ENCODE measurements around the gene MORC2. TPM values are rescaled to one million over a fixed set of nuclear protein-coding genes. Genes with fewer than 3 reads are reported as not detected.

MORC2 gene
- total RNA-seq, 1 experiment from 2014 or later, result 25.4 TPM

DNA sequence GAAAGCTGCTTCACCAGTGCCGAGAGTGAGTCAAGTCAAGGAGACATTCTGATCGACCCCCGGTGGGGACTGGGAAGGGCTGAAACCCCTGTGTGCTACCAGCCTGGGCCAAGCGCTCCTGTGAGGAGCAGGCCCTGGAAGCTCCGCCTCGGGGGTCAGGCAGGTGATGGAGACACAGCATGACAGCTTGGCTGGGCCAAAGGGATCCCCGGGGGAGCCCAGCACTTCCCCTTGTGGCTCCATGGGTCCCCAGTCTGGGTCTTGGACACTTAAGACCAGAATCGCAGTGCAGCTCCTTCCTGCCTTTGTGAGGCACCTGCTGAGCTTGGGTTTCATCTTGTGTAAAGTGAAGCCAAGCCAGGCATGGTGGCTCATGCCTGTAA is 89.2 kb downstream of the MORC2 start:
- CTCF ChIA-PET, result no interaction called here
- H3K9ac ChIP-seq (ENCODE audit: low read length), result no peak overlapping the region
- H3K79me2 ChIP-seq (ENCODE audit: insufficient read depth, low read length), result no peaks in the 10 kb centered on the region
- DNase-seq (ENCODE audit: low read depth, low spot score) (no peak), ATAC-seq (no peak)
- no peaks in the 10 kb centered on the region for H3K9me2 ChIP-seq (ENCODE audit: insufficient read depth)
- no peak overlapping the region for H3K4me2 ChIP-seq (ENCODE audit: low read length)
- no TSS peak for BruUV-seq (replicated peaks)
- intact Hi-C loops (cut with micrococcal nuclease), result no loop called here
- POLR2A ChIA-PET, result no interaction called here
- no peak overlapping the region for H2AFZ ChIP-seq (ENCODE audit: low read depth, low read length, poor library complexity, severe bottlenecking)
- no peak overlapping the region for H3K27ac ChIP-seq (ENCODE audit: low read depth, low read length)
- TF ChIP-seq CBX3 (IDR thresholded peaks at IDR 0.05; ENCODE audit: low read depth), result no peak
- TF ChIP-seq EGR1 (IDR thresholded peaks at IDR 0.05; ENCODE audit: low read depth), result no peak
- TF ChIP-seq RAD21 (IDR thresholded peaks at IDR 0.05; ENCODE audit: low read depth), result no peak
- no peak for TF ChIP-seq ELF1 (IDR thresholded peaks at IDR 0.05; ENCODE audit: borderline replicate concordance, low read depth)
- TF ChIP-seq ZNF274 (IDR thresholded peaks at IDR 0.05; ENCODE audit: low read depth, low read length), result no peak
- no peak for TF ChIP-seq FOSL1 (IDR thresholded peaks at IDR 0.05; ENCODE audit: low read depth)
- no peak for TF ChIP-seq REST (IDR thresholded peaks at IDR 0.05; ENCODE audit: low read depth)
- no peak for TF ChIP-seq MAX (IDR thresholded peaks at IDR 0.05)
- no peak for TF ChIP-seq JUND (IDR thresholded peaks at IDR 0.05)
- TF ChIP-seq, protein P1, sequence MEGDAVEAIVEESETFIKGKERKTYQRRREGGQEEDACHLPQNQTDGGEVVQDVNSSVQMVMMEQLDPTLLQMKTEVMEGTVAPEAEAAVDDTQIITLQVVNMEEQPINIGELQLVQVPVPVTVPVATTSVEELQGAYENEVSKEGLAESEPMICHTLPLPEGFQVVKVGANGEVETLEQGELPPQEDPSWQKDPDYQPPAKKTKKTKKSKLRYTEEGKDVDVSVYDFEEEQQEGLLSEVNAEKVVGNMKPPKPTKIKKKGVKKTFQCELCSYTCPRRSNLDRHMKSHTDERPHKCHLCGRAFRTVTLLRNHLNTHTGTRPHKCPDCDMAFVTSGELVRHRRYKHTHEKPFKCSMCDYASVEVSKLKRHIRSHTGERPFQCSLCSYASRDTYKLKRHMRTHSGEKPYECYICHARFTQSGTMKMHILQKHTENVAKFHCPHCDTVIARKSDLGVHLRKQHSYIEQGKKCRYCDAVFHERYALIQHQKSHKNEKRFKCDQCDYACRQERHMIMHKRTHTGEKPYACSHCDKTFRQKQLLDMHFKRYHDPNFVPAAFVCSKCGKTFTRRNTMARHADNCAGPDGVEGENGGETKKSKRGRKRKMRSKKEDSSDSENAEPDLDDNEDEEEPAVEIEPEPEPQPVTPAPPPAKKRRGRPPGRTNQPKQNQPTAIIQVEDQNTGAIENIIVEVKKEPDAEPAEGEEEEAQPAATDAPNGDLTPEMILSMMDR (IDR thresholded peaks at IDR 0.05 in 2 of 3, conservative IDR thresholded peaks at IDR 0.05 in 1 of 3; ENCODE audit: borderline replicate concordance in 1 of 3, insufficient read depth in 1 of 3, low read depth in 2 of 3, low read length in 2 of 3), result no peak
- no peak for TF ChIP-seq YY1 (IDR thresholded peaks at IDR 0.05; ENCODE audit: extremely low read depth, insufficient replicate concordance, low read depth, low read length)
- TF ChIP-seq SIN3A (IDR thresholded peaks at IDR 0.05; ENCODE audit: low read depth), result no peak
- no peak for TF ChIP-seq EZH2 (IDR thresholded peaks at IDR 0.05)
- no peak for TF ChIP-seq SRF (IDR thresholded peaks at IDR 0.05; ENCODE audit: low read depth)
- TF ChIP-seq, protein P2, sequence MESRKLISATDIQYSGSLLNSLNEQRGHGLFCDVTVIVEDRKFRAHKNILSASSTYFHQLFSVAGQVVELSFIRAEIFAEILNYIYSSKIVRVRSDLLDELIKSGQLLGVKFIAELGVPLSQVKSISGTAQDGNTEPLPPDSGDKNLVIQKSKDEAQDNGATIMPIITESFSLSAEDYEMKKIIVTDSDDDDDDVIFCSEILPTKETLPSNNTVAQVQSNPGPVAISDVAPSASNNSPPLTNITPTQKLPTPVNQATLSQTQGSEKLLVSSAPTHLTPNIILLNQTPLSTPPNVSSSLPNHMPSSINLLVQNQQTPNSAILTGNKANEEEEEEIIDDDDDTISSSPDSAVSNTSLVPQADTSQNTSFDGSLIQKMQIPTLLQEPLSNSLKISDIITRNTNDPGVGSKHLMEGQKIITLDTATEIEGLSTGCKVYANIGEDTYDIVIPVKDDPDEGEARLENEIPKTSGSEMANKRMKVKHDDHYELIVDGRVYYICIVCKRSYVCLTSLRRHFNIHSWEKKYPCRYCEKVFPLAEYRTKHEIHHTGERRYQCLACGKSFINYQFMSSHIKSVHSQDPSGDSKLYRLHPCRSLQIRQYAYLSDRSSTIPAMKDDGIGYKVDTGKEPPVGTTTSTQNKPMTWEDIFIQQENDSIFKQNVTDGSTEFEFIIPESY (IDR thresholded peaks at IDR 0.05; ENCODE audit: extremely low read depth, insufficient replicate concordance, low read length), result no peak
- no peak for TF ChIP-seq POLR2A (IDR thresholded peaks at IDR 0.05; ENCODE audit: borderline replicate concordance, extremely low read depth, insufficient read depth, insufficient read length)
- no peak for TF ChIP-seq ZFX (IDR thresholded peaks at IDR 0.05)
- TF ChIP-seq TCF7L2 (IDR thresholded peaks at IDR 0.05; ENCODE audit: borderline replicate concordance, extremely low read depth, insufficient read depth, insufficient read length), result no peak
- no peak for TF ChIP-seq POLR2AphosphoS5 (IDR thresholded peaks at IDR 0.05; ENCODE audit: low read depth, low read length)
- TF ChIP-seq CEBPB (IDR thresholded peaks at IDR 0.05; ENCODE audit: low read depth), result no peak
- no peaks in the 10 kb centered on the region for H3K27me3 ChIP-seq (ENCODE audit: insufficient read depth, low read length)
- no peaks in the 10 kb centered on the region for H4K20me1 ChIP-seq (ENCODE audit: insufficient read depth)
- peaks cover 9 to 16% of the 10 kb centered on the region in 2 experiments for H3K4me1 ChIP-seq (ENCODE audit: control insufficient read depth in 1 of 2, insufficient read depth in 2 of 2, low read length in 2 of 2)
- H3K4me3 ChIP-seq (replicated peaks in 1 of 2; ENCODE audit: low read depth in 1 of 2, low read length in 2 of 2), result no peak overlapping the region
- H3K36me3 ChIP-seq (ENCODE audit: control insufficient read depth in 1 of 2, insufficient read depth in 2 of 2, low read length in 2 of 2), result no peaks in the 10 kb centered on the region
- no peaks in the 10 kb centered on the region for H3K9me3 ChIP-seq (ENCODE audit: control insufficient read depth in 1 of 2, insufficient read depth in 1 of 2, low read depth in 1 of 2, low read length in 2 of 2)
- RAD21 ChIA-PET (ENCODE audit: low non-redundant PET in 1 of 2, low total read pairs in 2 of 2, uncharacterized antibody in 2 of 2, unreplicated experiment in 2 of 2), result no interaction called here
